Caco-2 (cell line): Measurements from ENCODE around the gene ZNF469. TPM values are rescaled to one million over a fixed set of nuclear protein-coding genes. Genes with fewer than 3 reads are reported as not detected.

Experiments used
- BruUV-seq: library from RNA; stranded (reverse); fragments of 400-500 nt; replicated peaks from 2 replicates; lab custom pipeline; 2021; lab: Mats Ljungman, UMichigan
- CTCF ChIA-PET: fragments of 300-600 bp; sonication (Branson Sonifier 250); formaldehyde crosslinking; loops from one replicate; lab custom pipeline; 2022; ENCODE audit warnings: antibody characterized with exemption; lab: Charles Lee
- POLR2A ChIA-PET: fragments of 300-600 bp; sonication (Branson Sonifier 250); formaldehyde crosslinking; loops from one replicate; lab custom pipeline; 2022; ENCODE audit warnings: antibody characterized with exemption; lab: Charles Lee
- DNase-seq, 2 experiments: peaks; one replicate each; pipeline versions ENCODE4 v3.0.0 to v3.0.0-alpha.2; 2020 to 2022
- H3K27me3 ChIP-seq: replicated peaks from 2 replicates; pipeline ENCODE4 v1.6.0; 2011; ENCODE audit warnings: low read length; ENCODE audit not compliant: control insufficient read depth, insufficient read depth
- H3K36me3 ChIP-seq: 2 replicates; pipeline ENCODE4 v1.5.1; 2011; ENCODE audit warnings: low read length; ENCODE audit not compliant: control insufficient read depth, insufficient read depth
- H3K4me1 ChIP-seq: fragments of 250-450 bp; sonication (Bioruptor Pico); 2 replicates; pipeline ENCODE4 v1.5.1; 2020; ENCODE audit warnings: mild to moderate bottlenecking
- H3K4me3 ChIP-seq: 2 replicates; pipeline ENCODE4 v1.5.1; 2011; ENCODE audit warnings: low read depth, mild to moderate bottlenecking, control low read depth, low read length
- H3K9me3 ChIP-seq: fragments of 250-450 bp; sonication (Bioruptor Pico); 2 replicates; pipeline ENCODE4 v1.5.1; 2020; ENCODE audit warnings: mild to moderate bottlenecking, moderate library complexity
- H3K27ac Mint-ChIP-seq: one replicate; pipeline ENCODE4 v1.8.0; 2022; ENCODE audit warnings: mixed read lengths; ENCODE audit not compliant: unreplicated experiment
- H3K27me3 Mint-ChIP-seq: one replicate; pipeline ENCODE4 v1.8.0; 2022; ENCODE audit warnings: mixed read lengths; ENCODE audit not compliant: insufficient read depth, unreplicated experiment
- H3K36me3 Mint-ChIP-seq: one replicate; pipeline ENCODE4 v1.8.0; 2022; ENCODE audit warnings: mild to moderate bottlenecking, mixed read lengths; ENCODE audit not compliant: insufficient read depth, unreplicated experiment
- H3K4me1 Mint-ChIP-seq: one replicate; pipeline ENCODE4 v1.8.0; 2022; ENCODE audit warnings: low read depth, mixed read lengths; ENCODE audit not compliant: unreplicated experiment
- H3K4me3 Mint-ChIP-seq: one replicate; pipeline ENCODE4 v1.8.0; 2022; ENCODE audit warnings: mild to moderate bottlenecking, moderate library complexity, mixed read lengths; ENCODE audit not compliant: unreplicated experiment
- H3K9me3 Mint-ChIP-seq: one replicate; pipeline ENCODE4 v1.8.0; 2022; ENCODE audit warnings: mixed read lengths; ENCODE audit not compliant: unreplicated experiment
- CTCF ChIP-seq, 2 experiments: fragments of 200-600 bp in 1 of 2; IDR thresholded peaks; 1 replicate in 1 of 2; 2 replicates in 1 of 2; pipeline versions ENCODE4 v1.5.1 to v1.8.0; 2011 to 2022; ENCODE audit warnings: antibody characterized with exemption in 1 of 2, control low read depth in 1 of 2, inconsistent platforms in 1 of 2, low read depth in 1 of 2, low read length in 1 of 2, mild to moderate bottlenecking in 1 of 2, moderate library complexity in 1 of 2; ENCODE audit not compliant: insufficient read depth in 1 of 2, severe bottlenecking in 1 of 2, unreplicated experiment in 1 of 2
- intact Hi-C: fragments of 100-400 bp; cut with micrococcal nuclease; formaldehyde crosslinking; loops from one replicate; pipeline ENCODE4 v1.10.0; 2022; ENCODE audit not compliant: unreplicated experiment
- total RNA-seq: library from RNA; stranded (reverse); gene quantifications from 2 replicates; pipeline ENCODE4 v1.2.3, GENCODE V29; 2022

Gene ZNF469
- total RNA-seq, 1 experiment from 2014 or later = 0.07 TPM

DNA sequence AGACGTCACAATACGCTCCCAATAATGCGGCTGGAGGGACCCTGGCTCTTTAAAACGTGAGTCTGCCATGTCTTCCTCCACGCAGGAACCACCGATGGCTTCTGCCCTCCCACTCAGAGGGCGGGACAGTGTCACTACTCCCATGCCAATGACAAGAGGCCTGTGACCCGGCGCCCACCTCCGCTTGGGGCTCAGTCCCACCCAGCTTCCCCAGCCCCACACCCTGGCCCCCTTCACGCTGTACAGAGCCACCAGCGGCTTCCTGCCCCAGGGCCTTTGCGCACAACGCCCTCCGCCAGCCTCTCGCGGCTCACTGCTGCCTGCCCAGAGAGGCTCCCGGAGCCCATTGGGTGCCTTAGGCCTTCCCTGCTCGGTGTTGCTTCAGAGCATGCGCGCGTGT, 29.5 kb upstream of the ZNF469 start:
- H3K36me3 ChIP-seq = no peaks in the 10 kb centered on the region

DNA sequence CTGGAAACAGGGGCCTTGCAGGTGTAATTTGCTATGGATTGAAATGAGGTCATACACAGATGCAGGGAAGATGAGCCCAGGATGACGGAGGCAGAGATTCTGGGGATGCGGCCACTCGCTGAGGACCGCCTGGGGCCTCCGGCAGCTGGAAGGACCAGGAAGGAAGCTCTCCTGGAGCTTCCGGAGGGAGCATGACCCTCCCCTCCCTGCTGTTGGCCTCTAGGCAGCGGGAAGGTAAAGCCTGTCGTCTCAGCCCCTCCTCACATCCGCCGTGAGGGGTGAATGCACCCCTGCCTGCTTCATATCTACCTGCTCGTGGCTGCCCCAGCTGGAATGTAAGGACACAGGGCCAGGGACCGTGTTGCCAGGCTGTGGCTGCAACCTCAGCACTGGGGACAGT, 29.1 kb upstream of the ZNF469 start:
- Mint-ChIP-seq H3K27me3 (no peaks in the 10 kb centered on the region), H3K36me3 (no peaks in the 10 kb centered on the region), H3K9me3 (peaks cover 11% of the 10 kb centered on the region), H3K4me3 (no peak overlapping the region), H3K4me1 (no peaks in the 10 kb centered on the region), H3K27ac (no peak overlapping the region)
- no peaks in the 10 kb centered on the region for H3K4me1 ChIP-seq
- H3K36me3 ChIP-seq = no peaks in the 10 kb centered on the region
- ChIA-PET POLR2A (no interaction called here), CTCF (no interaction called here)
- no TSS peak for BruUV-seq
- no peaks in the 10 kb centered on the region for H3K9me3 ChIP-seq
- intact Hi-C loops = no loop called here
- DNase-seq = no peak
- no peak overlapping the region for H3K4me3 ChIP-seq
- TF ChIP-seq CTCF (IDR thresholded peaks at IDR 0.05; ENCODE audit: insufficient read depth in 1 of 2, low read depth in 1 of 2, low read length in 1 of 2, severe bottlenecking in 1 of 2, unreplicated experiment in 1 of 2) = no peak
- no peaks in the 10 kb centered on the region for H3K27me3 ChIP-seq

More for the DNA sequence above, 29.5 kb upstream of the ZNF469 start:
- peaks cover 11% of the 10 kb centered on the region for H3K9me3 Mint-ChIP-seq
- Histone ChIP-seq H3K9me3 (no peaks in the 10 kb centered on the region), H3K4me1 (no peaks in the 10 kb centered on the region), H3K27me3 (no peaks in the 10 kb centered on the region), H3K4me3 (no peak overlapping the region)
- no peaks in the 10 kb centered on the region for H3K36me3 Mint-ChIP-seq
- ChIA-PET CTCF (no interaction called here), POLR2A (no interaction called here)
- no peaks in the 10 kb centered on the region for H3K27me3 Mint-ChIP-seq
- intact Hi-C loops = no loop called here
- TF ChIP-seq CTCF (IDR thresholded peaks at IDR 0.05; ENCODE audit: insufficient read depth in 1 of 2, low read depth in 1 of 2, low read length in 1 of 2, severe bottlenecking in 1 of 2, unreplicated experiment in 1 of 2) = no peak
- H3K27ac Mint-ChIP-seq = no peak overlapping the region
- DNase-seq = no peak
- BruUV-seq = no TSS peak
- H3K4me3 Mint-ChIP-seq = no peak overlapping the region
- H3K4me1 Mint-ChIP-seq = no peaks in the 10 kb centered on the region

DNA sequence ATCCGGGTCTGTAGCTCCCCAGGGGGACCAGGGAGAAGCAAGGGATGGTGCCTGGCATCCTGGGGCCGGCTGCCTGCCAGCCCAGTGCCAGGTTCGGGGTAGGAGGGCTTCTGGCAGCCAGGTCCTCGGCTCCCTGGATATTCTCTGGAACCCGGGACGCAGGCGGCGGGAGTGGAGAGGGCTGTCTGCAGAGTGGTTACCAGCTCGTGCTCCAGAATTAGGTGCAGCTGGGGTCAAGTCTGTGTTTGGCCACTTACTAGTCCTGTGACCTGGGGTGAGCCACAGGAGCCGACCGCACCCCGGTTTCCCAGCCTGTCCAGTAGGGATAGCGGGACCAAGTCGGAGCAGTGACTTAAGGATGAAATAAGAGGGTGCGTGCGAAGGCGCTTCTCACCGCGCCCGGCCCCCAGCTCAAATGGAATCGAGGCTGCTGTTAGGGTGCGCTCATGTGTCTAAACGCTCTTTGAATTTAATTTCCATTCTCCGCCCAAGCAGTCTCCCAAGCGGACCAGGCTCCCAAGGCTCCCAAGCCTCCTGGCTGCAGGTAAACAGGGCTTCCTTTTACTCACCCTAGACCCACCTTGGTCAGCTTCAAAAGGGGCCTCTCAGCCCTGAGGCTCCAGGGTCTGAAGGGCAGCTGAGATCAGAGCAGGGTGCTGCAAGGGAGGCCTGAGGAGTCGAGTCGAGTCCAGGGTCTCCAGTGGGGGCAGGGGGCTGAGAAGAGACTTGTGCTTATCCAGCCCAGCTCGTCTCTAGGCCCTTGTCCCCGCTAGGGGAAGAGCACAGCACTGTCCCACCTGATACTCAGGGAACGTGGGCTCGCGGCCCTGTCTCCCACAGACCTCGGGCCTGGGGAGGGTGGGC, 28.3 kb upstream of the ZNF469 start:
- Mint-ChIP-seq H3K4me3 (no peak overlapping the region), H3K27ac (no peak overlapping the region), H3K36me3 (no peaks in the 10 kb centered on the region), H3K4me1 (no peaks in the 10 kb centered on the region), H3K9me3 (peaks cover 7% of the 10 kb centered on the region), H3K27me3 (no peaks in the 10 kb centered on the region)
- no TSS peak for BruUV-seq
- H3K4me3 ChIP-seq = no peak overlapping the region
- ChIA-PET CTCF (no interaction called here), POLR2A (no interaction called here)
- H3K9me3 ChIP-seq = no peaks in the 10 kb centered on the region; the same call in 1 of the 2 replicates
- H3K4me1 ChIP-seq = no peaks in the 10 kb centered on the region
- intact Hi-C loops = no loop called here
- H3K27me3 ChIP-seq = no peaks in the 10 kb centered on the region
- DNase-seq = no peak
- no peak for TF ChIP-seq CTCF (IDR thresholded peaks at IDR 0.05; ENCODE audit: insufficient read depth in 1 of 2, low read depth in 1 of 2, low read length in 1 of 2, severe bottlenecking in 1 of 2, unreplicated experiment in 1 of 2)
- no peaks in the 10 kb centered on the region for H3K36me3 ChIP-seq
